SK-N-SH treated with all-trans-retinoic acid at 6 μM for 48 hours (cell line): ENCODE data around the gene KRTAP9-4.
"Not testable (repeated sequence)": the region's sequence is repeated elsewhere in the genome, so short reads cannot be mapped to it uniquely, and the experiment has no call there.

Experiments used
- ARNTL ChIP-seq: fragments of 450-650 bp; formaldehyde crosslinking; IDR thresholded peaks from 2 replicates; pipeline ENCODE4 v1.5.0; 2020; ENCODE audit warnings: low read depth, mild to moderate bottlenecking, moderate library complexity, borderline replicate concordance
- CSDC2 ChIP-seq: fragments of 250-450 bp; sonication (Bioruptor Pico); IDR thresholded peaks from 2 replicates; pipeline ENCODE4 v1.5.0; 2020; ENCODE audit warnings: mild to moderate bottlenecking, moderate library complexity
- ESRRG ChIP-seq: fragments of 250-450 bp; sonication (Bioruptor Pico); IDR thresholded peaks from 2 replicates; pipeline ENCODE4 v1.6.1; 2021; ENCODE audit warnings: mild to moderate bottlenecking
- OSR1 ChIP-seq: fragments of 250-450 bp; sonication (Bioruptor Pico); IDR thresholded peaks from 2 replicates; pipeline ENCODE4 v1.8.0; 2022; ENCODE audit warnings: moderate library complexity, mild to moderate bottlenecking, inconsistent platforms
- TCF4 ChIP-seq: fragments of 250-450 bp; sonication (Bioruptor Pico); IDR thresholded peaks from 2 replicates; pipeline ENCODE4 v1.8.0; 2021; ENCODE audit warnings: mild to moderate bottlenecking, moderate library complexity, borderline replicate concordance
- TOX ChIP-seq: fragments of 250-450 bp; sonication (Bioruptor Pico); IDR thresholded peaks from 2 replicates; pipeline ENCODE4 v1.8.0; 2021; ENCODE audit warnings: mild to moderate bottlenecking, moderate library complexity, borderline replicate concordance
- ZFP3 ChIP-seq: fragments of 250-450 bp; sonication (Bioruptor Pico); IDR thresholded peaks from 2 replicates; pipeline ENCODE4 v1.5.0; 2020; ENCODE audit warnings: mild to moderate bottlenecking, moderate library complexity
- ZNF565 ChIP-seq: fragments of 450-650 bp; formaldehyde crosslinking; conservative IDR thresholded peaks from 2 replicates; pipeline ENCODE4 v1.5.0; 2020; ENCODE audit warnings: low read depth, mild to moderate bottlenecking, moderate library complexity
- ZNF70 ChIP-seq: fragments of 450-650 bp; formaldehyde crosslinking; IDR thresholded peaks from 2 replicates; pipeline ENCODE4 v1.5.0; 2020; ENCODE audit warnings: mild to moderate bottlenecking, moderate library complexity
- ZNF8 ChIP-seq: fragments of 450-650 bp; formaldehyde crosslinking; IDR thresholded peaks from 2 replicates; pipeline ENCODE4 v1.5.0; 2020; ENCODE audit warnings: mild to moderate bottlenecking, moderate library complexity
- TF ChIP-seq, protein P1 (sequence below): fragments of 250-450 bp; sonication (Bioruptor Pico); IDR thresholded peaks from 2 replicates; pipeline ENCODE4 v1.8.0; 2020; ENCODE audit warnings: mild to moderate bottlenecking, moderate library complexity, borderline replicate concordance
- TF ChIP-seq, protein P2 (sequence below): fragments of 250-450 bp; sonication (Bioruptor Pico); IDR thresholded peaks from 2 replicates; pipeline ENCODE4 v1.5.0; 2020; ENCODE audit warnings: mild to moderate bottlenecking, moderate library complexity
- TF ChIP-seq, protein P3 (sequence below): fragments of 250-450 bp; sonication (Bioruptor Pico); IDR thresholded peaks from 2 replicates; pipeline ENCODE4 v1.5.1; 2020; ENCODE audit warnings: low read depth, mild to moderate bottlenecking, moderate library complexity
- TF ChIP-seq, protein P4 (sequence below): fragments of 250-450 bp; sonication (Bioruptor Pico); IDR thresholded peaks from 2 replicates; pipeline ENCODE4 v1.5.1; 2021; ENCODE audit warnings: mild to moderate bottlenecking, moderate library complexity

GRCh38 chr17:41226598-41227095, 22.8 kb upstream of the KRTAP9-4 start, which contains the start of gene KRTAP9-2:
- TF ChIP-seq ARNTL (CRISPR knock-in tag); ZNF70 (CRISPR knock-in tag); ESRRG (CRISPR knock-in tag); ZNF8 (CRISPR knock-in tag); ZFP3; TOX (CRISPR knock-in tag); TCF4 (CRISPR knock-in tag); CSDC2 (CRISPR knock-in tag); ZNF565; OSR1 (CRISPR knock-in tag): not testable (repeated sequence)
- TF ChIP-seq, protein P1, sequence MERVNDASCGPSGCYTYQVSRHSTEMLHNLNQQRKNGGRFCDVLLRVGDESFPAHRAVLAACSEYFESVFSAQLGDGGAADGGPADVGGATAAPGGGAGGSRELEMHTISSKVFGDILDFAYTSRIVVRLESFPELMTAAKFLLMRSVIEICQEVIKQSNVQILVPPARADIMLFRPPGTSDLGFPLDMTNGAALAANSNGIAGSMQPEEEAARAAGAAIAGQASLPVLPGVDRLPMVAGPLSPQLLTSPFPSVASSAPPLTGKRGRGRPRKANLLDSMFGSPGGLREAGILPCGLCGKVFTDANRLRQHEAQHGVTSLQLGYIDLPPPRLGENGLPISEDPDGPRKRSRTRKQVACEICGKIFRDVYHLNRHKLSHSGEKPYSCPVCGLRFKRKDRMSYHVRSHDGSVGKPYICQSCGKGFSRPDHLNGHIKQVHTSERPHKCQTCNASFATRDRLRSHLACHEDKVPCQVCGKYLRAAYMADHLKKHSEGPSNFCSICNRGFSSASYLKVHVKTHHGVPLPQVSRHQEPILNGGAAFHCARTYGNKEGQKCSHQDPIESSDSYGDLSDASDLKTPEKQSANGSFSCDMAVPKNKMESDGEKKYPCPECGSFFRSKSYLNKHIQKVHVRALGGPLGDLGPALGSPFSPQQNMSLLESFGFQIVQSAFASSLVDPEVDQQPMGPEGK: not testable (repeated sequence)
- TF ChIP-seq, protein P2, sequence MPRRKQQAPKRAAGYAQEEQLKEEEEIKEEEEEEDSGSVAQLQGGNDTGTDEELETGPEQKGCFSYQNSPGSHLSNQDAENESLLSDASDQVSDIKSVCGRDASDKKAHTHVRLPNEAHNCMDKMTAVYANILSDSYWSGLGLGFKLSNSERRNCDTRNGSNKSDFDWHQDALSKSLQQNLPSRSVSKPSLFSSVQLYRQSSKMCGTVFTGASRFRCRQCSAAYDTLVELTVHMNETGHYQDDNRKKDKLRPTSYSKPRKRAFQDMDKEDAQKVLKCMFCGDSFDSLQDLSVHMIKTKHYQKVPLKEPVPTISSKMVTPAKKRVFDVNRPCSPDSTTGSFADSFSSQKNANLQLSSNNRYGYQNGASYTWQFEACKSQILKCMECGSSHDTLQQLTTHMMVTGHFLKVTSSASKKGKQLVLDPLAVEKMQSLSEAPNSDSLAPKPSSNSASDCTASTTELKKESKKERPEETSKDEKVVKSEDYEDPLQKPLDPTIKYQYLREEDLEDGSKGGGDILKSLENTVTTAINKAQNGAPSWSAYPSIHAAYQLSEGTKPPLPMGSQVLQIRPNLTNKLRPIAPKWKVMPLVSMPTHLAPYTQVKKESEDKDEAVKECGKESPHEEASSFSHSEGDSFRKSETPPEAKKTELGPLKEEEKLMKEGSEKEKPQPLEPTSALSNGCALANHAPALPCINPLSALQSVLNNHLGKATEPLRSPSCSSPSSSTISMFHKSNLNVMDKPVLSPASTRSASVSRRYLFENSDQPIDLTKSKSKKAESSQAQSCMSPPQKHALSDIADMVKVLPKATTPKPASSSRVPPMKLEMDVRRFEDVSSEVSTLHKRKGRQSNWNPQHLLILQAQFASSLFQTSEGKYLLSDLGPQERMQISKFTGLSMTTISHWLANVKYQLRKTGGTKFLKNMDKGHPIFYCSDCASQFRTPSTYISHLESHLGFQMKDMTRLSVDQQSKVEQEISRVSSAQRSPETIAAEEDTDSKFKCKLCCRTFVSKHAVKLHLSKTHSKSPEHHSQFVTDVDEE (CRISPR knock-in tag): not testable (repeated sequence)
- TF ChIP-seq, protein P3, sequence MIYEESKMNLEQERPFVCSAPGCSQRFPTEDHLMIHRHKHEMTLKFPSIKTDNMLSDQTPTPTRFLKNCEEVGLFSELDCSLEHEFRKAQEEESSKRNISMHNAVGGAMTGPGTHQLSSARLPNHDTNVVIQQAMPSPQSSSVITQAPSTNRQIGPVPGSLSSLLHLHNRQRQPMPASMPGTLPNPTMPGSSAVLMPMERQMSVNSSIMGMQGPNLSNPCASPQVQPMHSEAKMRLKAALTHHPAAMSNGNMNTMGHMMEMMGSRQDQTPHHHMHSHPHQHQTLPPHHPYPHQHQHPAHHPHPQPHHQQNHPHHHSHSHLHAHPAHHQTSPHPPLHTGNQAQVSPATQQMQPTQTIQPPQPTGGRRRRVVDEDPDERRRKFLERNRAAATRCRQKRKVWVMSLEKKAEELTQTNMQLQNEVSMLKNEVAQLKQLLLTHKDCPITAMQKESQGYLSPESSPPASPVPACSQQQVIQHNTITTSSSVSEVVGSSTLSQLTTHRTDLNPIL: not testable (repeated sequence)
- TF ChIP-seq, protein P4, sequence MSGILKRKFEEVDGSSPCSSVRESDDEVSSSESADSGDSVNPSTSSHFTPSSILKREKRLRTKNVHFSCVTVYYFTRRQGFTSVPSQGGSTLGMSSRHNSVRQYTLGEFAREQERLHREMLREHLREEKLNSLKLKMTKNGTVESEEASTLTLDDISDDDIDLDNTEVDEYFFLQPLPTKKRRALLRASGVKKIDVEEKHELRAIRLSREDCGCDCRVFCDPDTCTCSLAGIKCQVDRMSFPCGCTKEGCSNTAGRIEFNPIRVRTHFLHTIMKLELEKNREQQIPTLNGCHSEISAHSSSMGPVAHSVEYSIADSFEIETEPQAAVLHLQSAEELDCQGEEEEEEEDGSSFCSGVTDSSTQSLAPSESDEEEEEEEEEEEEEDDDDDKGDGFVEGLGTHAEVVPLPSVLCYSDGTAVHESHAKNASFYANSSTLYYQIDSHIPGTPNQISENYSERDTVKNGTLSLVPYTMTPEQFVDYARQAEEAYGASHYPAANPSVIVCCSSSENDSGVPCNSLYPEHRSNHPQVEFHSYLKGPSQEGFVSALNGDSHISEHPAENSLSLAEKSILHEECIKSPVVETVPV: not testable (repeated sequence)
